HG02970 (cell line): ENCODE data around the gene FADS2.

Experiments
- ATAC-seq: cut with Tn5 transposase; IDR thresholded peaks from one replicate; pipeline ENCODE4 v1.9.1; 2021; ENCODE audit warnings: mild to moderate bottlenecking, moderate library complexity, moderate number of reproducible peaks; ENCODE audit not compliant: unreplicated experiment, low FRiP score

FADS2 gene

DNA sequence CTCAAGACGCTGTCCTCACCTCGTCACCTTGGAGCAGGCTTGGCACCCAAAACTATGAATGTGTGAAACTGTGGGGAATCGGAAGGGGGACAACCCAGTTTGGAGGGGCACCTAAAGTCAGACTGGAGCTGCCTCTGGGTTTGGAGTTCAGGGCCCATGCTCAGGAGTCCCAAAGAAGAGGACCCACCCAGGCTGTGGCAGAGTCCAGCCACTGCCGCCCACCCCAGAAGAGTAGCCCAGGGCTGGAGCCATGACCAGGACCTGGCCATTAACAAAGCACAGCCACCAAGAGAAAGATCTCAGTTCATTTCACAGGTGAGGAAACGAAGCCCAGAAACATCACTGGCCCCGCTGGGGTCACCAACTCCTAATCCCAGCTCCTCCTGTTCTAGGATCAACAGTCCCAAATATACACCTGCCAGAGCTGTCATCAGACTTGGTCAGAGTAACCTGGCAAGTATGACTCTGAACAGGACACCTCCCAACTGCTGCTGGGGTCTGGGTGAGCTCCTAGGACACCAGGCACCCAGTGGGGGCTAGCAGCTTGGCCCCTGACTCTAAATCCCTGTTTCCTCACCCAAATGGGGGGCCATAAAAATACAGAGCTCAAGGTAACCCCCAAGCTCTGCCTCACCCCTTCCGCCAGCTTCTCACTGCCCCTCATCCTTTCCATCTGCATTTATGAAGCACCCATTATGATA is 86.5 kb downstream of the FADS2 start:
- ATAC-seq = no peak

DNA sequence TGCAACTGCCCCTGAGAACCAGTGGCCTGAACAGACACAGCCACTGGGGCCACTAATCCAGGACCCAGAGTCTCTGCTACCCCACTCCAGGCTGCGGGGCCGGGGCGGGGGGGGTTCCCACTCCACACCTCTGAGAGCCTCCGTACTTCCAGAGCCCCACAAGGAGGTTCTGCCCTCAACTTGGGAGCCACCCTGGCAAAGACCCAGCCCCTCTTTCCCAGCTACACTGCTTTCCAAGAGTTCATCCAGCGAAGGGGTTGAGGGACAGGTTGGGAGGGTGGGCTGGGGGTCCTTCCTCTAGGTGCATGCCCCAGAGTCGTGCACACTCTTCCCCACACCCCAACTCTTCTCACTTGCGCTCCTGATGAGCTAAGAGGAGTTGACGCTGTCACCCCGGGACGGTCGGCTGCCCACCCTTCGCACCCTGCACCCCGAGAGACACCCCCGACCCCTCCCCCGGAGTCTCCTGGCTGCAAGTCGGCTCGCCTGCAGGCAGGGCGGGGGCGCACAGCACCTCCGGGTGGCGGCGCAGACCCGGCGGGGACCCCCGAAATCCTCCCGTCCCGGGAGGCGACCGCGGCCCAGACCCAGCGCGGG is 88.7 kb downstream of the FADS2 start:
- ATAC-seq = no peak
